LNCaP clone FGC (cell line): Measurements from ENCODE around the gene TMEM132C.

Experiments used
- DNase-seq: peaks from one replicate; pipeline ENCODE4 v3.0.0-alpha.2; 2011; ENCODE audit warnings: low read depth
- H3K4me3 ChIP-seq: 2 replicates; pipeline ENCODE4 v1.5.1; 2011; ENCODE audit warnings: mild to moderate bottlenecking, low read depth, low read length, control low read depth
- CTCF ChIP-seq: IDR thresholded peaks from 2 replicates; pipeline ENCODE4 v1.5.1; 2012; ENCODE audit warnings: mild to moderate bottlenecking; ENCODE audit not compliant: control insufficient read depth, insufficient read depth; ENCODE audit errors: extremely low read depth

Gene TMEM132C

GRCh38 chr12:128318946-128319345 is 52.0 kb downstream of the TMEM132C start:
- no peak overlapping the region for H3K4me3 ChIP-seq
- no peak for DNase-seq
- TF ChIP-seq CTCF: no peak

DNA sequence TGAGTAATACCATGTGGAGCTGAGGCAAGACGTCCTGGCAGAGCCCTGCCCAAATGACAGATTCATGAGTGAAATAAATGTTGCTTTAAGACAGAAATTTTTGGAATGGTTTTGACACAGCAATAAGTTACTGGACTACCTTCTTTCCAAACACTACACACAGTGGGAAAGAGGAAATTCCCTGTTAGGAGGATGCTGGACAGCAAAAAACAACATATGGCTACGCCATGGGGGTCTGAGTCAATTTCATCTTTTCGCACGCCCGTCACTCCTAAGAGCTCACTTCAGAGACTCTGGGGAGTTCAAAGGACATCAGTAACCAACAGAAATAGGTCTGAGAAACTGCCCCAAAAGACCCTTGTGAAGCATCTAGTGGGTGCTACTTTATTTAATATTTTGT is 55.4 kb downstream of the TMEM132C start:
- no peak overlapping the region for H3K4me3 ChIP-seq
- TF ChIP-seq CTCF: no peak
- no peak for DNase-seq

- no peak overlapping the region for H3K4me3 ChIP-seq
- no peak for TF ChIP-seq CTCF
- DNase-seq: no peak
These were observed 56.4 kb downstream of the TMEM132C start for GRCh38 chr12:128323145-128323920.

DNA sequence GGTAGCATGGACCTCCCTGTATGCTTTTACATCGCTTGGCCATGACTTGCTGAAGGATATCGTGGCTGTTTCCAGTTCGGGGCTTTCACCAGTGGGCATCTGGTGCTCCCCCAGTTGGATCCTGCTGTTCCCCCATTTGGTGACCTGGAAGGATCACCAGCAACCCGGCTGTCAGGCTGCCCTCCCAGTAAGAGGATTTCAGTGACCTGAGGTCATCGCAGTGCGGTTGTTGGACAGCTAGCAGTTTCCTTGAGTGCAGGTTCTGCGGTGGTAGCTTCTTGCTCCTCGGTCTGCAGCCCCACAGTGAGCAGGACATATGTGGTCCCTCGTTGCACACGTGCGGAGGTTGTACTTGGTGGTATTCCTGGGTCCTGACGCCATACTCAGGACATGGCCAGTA is 58.7 kb downstream of the TMEM132C start:
- DNase-seq: no peak
- no peak for TF ChIP-seq CTCF
- H3K4me3 ChIP-seq: no peak overlapping the region

DNA sequence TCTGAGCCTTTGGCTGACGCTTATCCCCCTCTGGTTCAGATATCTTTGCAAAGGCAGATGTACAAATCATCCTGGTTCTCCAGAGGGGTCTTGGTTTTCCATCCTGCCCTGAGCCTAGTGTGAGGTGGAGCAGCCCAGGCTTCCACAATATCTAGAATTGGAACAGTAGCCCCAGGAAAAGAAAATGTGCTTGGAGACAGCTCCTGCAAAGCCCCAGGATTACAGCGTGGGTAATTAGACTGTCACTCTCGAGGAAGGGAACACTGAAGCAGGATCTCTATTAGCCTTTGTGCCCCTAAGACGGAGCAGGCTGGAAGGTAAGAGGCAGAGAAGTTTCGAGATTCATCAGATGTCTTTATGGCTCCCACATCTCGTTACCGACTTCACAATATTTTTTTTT is 59.4 kb downstream of the TMEM132C start:
- no peak for DNase-seq
- TF ChIP-seq CTCF: no peak
- no peak overlapping the region for H3K4me3 ChIP-seq

- DNase-seq: no peak
- H3K4me3 ChIP-seq: no peak overlapping the region
- no peak for TF ChIP-seq CTCF
These were observed 62.0 kb downstream of the TMEM132C start for GRCh38 chr12:128328961-128329360.
